LNCaP clone FGC (cell line): ENCODE data around the gene PKIG.

Experiments
- DNase-seq: peaks from one replicate; pipeline ENCODE4 v3.0.0-alpha.2; 2011; ENCODE audit warnings: low read depth
- H3K4me3 ChIP-seq: 2 replicates; pipeline ENCODE4 v1.5.1; 2011; ENCODE audit warnings: mild to moderate bottlenecking, low read depth, low read length, control low read depth
- TF ChIP-seq, protein P1 (sequence below): IDR thresholded peaks from 2 replicates; pipeline ENCODE4 v1.5.1; 2012; ENCODE audit warnings: mild to moderate bottlenecking; ENCODE audit not compliant: control insufficient read depth, insufficient read depth; ENCODE audit errors: extremely low read depth

PKIG gene

GRCh38 chr20:44637522-44638372 is 55.4 kb downstream of the PKIG start:
- no peak for DNase-seq
- TF ChIP-seq, protein P1, sequence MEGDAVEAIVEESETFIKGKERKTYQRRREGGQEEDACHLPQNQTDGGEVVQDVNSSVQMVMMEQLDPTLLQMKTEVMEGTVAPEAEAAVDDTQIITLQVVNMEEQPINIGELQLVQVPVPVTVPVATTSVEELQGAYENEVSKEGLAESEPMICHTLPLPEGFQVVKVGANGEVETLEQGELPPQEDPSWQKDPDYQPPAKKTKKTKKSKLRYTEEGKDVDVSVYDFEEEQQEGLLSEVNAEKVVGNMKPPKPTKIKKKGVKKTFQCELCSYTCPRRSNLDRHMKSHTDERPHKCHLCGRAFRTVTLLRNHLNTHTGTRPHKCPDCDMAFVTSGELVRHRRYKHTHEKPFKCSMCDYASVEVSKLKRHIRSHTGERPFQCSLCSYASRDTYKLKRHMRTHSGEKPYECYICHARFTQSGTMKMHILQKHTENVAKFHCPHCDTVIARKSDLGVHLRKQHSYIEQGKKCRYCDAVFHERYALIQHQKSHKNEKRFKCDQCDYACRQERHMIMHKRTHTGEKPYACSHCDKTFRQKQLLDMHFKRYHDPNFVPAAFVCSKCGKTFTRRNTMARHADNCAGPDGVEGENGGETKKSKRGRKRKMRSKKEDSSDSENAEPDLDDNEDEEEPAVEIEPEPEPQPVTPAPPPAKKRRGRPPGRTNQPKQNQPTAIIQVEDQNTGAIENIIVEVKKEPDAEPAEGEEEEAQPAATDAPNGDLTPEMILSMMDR = no peak
- no peak overlapping the region for H3K4me3 ChIP-seq

DNA sequence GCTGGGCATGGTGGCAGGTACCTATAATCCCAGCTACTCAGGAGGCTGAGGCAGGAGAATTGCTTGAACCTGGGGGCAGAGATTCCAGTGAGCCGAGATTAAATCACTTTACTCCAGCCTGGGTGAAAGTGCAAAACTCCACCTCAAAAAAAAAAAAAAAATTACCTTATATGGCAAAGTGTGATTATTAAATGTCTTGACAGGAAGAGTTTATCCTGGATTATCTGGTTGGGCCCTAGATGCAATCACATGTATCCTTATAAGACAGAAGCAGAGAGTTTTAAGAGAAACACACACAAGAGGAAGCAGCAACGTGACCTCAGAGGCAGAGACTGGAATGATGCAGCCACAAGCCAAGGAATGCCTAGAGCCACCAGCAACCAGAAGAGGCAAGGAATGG is 58.1 kb downstream of the PKIG start:
- no peak for DNase-seq
- TF ChIP-seq, protein P1 = no peak
- H3K4me3 ChIP-seq = no peak overlapping the region

DNA sequence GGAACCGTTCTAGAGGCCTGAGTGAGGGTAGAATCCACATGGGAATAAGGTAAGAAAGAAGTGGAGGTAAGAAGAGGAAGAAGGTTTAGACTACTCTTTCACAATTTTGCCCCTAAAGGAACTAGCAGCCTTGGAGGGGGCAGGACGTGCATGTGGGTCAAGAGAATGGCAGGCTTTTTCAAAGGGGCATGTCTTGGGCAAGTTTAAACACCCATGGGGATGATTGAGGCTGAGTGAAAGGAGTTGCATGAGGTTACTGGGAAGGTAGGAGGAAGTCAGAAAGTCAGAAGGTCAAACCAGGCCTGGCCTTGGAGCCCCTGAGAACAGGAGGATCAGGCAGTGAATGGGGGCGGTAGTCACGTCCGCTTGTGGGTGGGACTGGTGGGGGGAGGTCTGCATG is 58.9 kb downstream of the PKIG start:
- no peak overlapping the region for H3K4me3 ChIP-seq
- DNase-seq = no peak
- TF ChIP-seq, protein P1 = no peak

DNA sequence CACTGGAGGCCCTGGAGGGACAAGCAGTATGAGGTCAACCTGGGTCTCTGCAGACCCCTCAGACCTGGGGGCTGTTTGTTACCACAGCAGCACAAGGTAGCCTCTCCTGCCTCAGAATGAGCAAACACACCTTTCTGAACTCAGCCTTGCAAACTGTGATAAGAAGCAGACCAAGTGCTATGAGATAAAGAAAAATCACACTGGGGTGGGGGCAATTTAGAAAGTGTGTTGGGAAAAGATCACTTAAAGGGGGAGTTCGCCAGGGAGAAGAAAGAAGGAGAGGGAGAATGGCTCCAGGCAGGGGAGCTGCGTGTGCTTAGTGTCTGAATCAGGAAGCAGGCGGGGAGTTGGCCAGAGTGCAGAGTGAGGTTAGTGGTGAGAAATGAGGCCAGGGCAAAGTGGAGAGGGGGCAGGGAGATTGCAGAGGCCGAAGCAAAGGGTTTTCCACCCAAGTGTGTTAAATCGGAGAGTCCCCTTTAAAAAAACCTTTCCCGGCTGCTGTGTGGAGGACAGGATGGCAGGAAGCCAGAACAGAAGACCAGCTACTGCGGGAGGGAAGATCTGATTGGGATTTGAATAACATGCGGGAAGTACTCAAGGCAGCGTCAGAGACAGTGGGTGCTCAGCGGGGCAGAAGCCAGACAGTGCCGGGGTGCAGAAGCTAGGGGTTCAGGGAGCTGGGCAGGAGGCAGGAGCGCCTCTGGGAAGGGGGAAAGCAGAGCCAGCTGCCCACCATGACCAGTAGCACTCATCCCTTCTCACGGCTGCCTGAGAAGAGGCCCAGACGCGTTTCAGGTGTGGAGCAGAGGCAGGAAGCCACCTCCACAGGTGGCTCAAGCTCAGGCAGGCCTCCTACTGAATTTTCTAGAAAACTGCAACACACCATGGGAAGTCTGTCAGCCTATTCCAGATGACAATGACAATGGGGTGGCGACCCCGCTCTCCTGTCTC is 60.1 kb downstream of the PKIG start:
- H3K4me3 ChIP-seq = no peak overlapping the region
- TF ChIP-seq, protein P1 = no peak
- DNase-seq = no peak

- no peak for DNase-seq
- TF ChIP-seq, protein P1 = no peak
- H3K4me3 ChIP-seq = no peak overlapping the region
These were observed 60.8 kb downstream of the PKIG start for GRCh38 chr20:44643154-44643519.

DNA sequence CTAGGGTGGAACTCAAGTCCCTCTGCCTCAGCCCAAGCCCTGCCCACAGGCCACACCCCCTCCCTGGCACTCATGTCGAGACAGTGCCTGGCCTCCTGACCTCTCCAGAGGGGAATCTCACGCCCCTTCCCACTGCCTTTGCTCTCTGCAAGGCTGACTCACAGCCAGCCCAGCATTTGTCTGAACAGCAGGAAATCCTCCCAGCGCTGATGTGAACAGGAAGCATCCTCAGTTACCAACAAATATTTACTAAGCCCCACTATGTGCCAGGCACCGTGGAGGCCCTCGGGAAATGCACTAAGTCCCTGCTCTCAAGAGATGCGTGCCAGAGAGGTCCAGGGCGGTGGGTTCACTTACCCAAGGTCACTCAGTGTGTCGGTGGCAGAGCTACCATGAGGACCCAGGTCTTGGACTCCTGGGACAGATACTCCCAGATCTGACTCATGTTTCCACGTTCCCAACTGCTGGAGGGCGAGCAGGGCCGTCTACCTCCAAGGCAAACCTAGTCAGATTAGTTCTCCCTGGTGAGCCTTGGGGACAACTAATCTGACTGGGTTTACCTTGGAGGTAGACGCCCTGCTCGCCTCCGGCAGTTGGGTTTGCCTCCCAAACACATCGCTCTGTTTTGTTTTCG is 61.3 kb downstream of the PKIG start:
- no peak overlapping the region for H3K4me3 ChIP-seq
- TF ChIP-seq, protein P1 = no peak
- DNase-seq = no peak
